GM06990 (cell line): Measurements from ENCODE around the gene RFPL2.

Experiments used
- DNase-seq: peaks from one replicate; pipeline ENCODE4 v3.0.0-alpha.2; 2011; ENCODE audit not compliant: insufficient read length; ENCODE audit errors: extremely low read depth
- H3K27me3 ChIP-seq: replicated peaks from 2 replicates; pipeline ENCODE4 v1.6.0; 2011; ENCODE audit warnings: low read length; ENCODE audit not compliant: control insufficient read depth, insufficient read depth
- H3K36me3 ChIP-seq: 2 replicates; pipeline ENCODE4 v1.5.1; 2011; ENCODE audit warnings: low read length; ENCODE audit not compliant: control insufficient read depth, insufficient read depth
- H3K4me3 ChIP-seq: replicated peaks from 2 replicates; pipeline ENCODE4 v1.5.1; 2011; ENCODE audit warnings: low read depth, mild to moderate bottlenecking, control low read depth, low read length
- CTCF ChIP-seq: IDR thresholded peaks from 2 replicates; pipeline ENCODE4 v1.5.1; 2011; ENCODE audit warnings: low read length, control low read depth, mild to moderate bottlenecking, inconsistent platforms; ENCODE audit not compliant: insufficient read depth, poor library complexity, severe bottlenecking

The RFPL2 gene

GRCh38 chr22:32226326-32227104 lies 21.6 kb upstream of the RFPL2 start:
- TF ChIP-seq CTCF = no peak
- H3K36me3 ChIP-seq = no peaks in the 10 kb centered on the region
- no peak overlapping the region for H3K4me3 ChIP-seq
- no peak for DNase-seq
- H3K27me3 ChIP-seq = peaks cover 2% of the 10 kb centered on the region; the same call in 1 of the 2 replicates

- peaks cover 2% of the 10 kb centered on the region; the same call in 1 of the 2 replicates for H3K27me3 ChIP-seq
- H3K4me3 ChIP-seq = no peak overlapping the region
- no peak for DNase-seq
- no peaks in the 10 kb centered on the region for H3K36me3 ChIP-seq
- TF ChIP-seq CTCF = no peak
Measured at GRCh38 chr22:32222991-32223390, 18.1 kb upstream of the RFPL2 start.

- DNase-seq = no peak
- no peak for TF ChIP-seq CTCF
- Histone ChIP-seq H3K4me3 (no peak overlapping the region), H3K27me3 (no peaks in the 10 kb centered on the region; the same call in 1 of the 2 replicates), H3K36me3 (no peaks in the 10 kb centered on the region)
Measured at GRCh38 chr22:32219026-32219425, 14.2 kb upstream of the RFPL2 start.

GRCh38 chr22:32218470-32218869 lies 13.6 kb upstream of the RFPL2 start:
- no peak for TF ChIP-seq CTCF
- Histone ChIP-seq H3K27me3 (no peaks in the 10 kb centered on the region; the same call in 1 of the 2 replicates), H3K4me3 (no peak overlapping the region), H3K36me3 (no peaks in the 10 kb centered on the region)
- no peak for DNase-seq

GRCh38 chr22:32217465-32217864 lies 12.6 kb upstream of the RFPL2 start:
- Histone ChIP-seq H3K4me3 (no peak overlapping the region), H3K27me3 (no peaks in the 10 kb centered on the region; the same call in 1 of the 2 replicates), H3K36me3 (no peaks in the 10 kb centered on the region)
- no peak for DNase-seq
- TF ChIP-seq CTCF = no peak

- H3K4me3 ChIP-seq = no peak overlapping the region
- no peak for TF ChIP-seq CTCF
- H3K36me3 ChIP-seq = no peaks in the 10 kb centered on the region
- DNase-seq = no peak
- H3K27me3 ChIP-seq = no peaks in the 10 kb centered on the region; the same call in 1 of the 2 replicates
Measured at GRCh38 chr22:32216911-32217310, 12.0 kb upstream of the RFPL2 start.
